Hepatocyte (in vitro differentiated cells): ENCODE data around the gene CEACAM20.

Experiments used
- EZH2phosphoT487 ChIP-seq: fragments of 200-600 bp; sonication (generic); IDR thresholded peaks from one replicate; pipeline ENCODE4 v1.6.1; 2018; ENCODE audit warnings: antibody characterized with exemption, mild to moderate bottlenecking, low read depth, moderate library complexity; ENCODE audit not compliant: unreplicated experiment, severe bottlenecking
- TF ChIP-seq, protein P1 (sequence below): fragments of 200-600 bp; sonication (generic); IDR thresholded peaks from 2 replicates; pipeline ENCODE4 v1.5.1; 2016; ENCODE audit warnings: antibody characterized with exemption, mild to moderate bottlenecking; ENCODE audit not compliant: poor library complexity

GRCh38 chr19:44515907-44516306 is 13.6 kb downstream of the CEACAM20 start:
- TF ChIP-seq EZH2phosphoT487, result no peak
- TF ChIP-seq, protein P1, sequence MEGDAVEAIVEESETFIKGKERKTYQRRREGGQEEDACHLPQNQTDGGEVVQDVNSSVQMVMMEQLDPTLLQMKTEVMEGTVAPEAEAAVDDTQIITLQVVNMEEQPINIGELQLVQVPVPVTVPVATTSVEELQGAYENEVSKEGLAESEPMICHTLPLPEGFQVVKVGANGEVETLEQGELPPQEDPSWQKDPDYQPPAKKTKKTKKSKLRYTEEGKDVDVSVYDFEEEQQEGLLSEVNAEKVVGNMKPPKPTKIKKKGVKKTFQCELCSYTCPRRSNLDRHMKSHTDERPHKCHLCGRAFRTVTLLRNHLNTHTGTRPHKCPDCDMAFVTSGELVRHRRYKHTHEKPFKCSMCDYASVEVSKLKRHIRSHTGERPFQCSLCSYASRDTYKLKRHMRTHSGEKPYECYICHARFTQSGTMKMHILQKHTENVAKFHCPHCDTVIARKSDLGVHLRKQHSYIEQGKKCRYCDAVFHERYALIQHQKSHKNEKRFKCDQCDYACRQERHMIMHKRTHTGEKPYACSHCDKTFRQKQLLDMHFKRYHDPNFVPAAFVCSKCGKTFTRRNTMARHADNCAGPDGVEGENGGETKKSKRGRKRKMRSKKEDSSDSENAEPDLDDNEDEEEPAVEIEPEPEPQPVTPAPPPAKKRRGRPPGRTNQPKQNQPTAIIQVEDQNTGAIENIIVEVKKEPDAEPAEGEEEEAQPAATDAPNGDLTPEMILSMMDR, result no peak
